ENCODE results near the gene ERCC2.

GRCh38 chr19:45385392-45386221 lies 15.2 kb upstream of the ERCC2 start:
- TF ChIP-seq, protein P1, sequence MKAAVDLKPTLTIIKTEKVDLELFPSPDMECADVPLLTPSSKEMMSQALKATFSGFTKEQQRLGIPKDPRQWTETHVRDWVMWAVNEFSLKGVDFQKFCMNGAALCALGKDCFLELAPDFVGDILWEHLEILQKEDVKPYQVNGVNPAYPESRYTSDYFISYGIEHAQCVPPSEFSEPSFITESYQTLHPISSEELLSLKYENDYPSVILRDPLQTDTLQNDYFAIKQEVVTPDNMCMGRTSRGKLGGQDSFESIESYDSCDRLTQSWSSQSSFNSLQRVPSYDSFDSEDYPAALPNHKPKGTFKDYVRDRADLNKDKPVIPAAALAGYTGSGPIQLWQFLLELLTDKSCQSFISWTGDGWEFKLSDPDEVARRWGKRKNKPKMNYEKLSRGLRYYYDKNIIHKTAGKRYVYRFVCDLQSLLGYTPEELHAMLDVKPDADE (IDR thresholded peaks at IDR 0.05) = no peak
- TF ChIP-seq CTCF (conservative IDR thresholded peaks at IDR 0.05; ENCODE audit: low read depth in 2 of 2) (peak; percentile 38 to 80; a peak in 3 of 4 replicates), EZH2 (IDR thresholded peaks at IDR 0.05; ENCODE audit: low read depth, unreplicated experiment) (no peak), ZNF331 (CRISPR knock-in tag; IDR thresholded peaks at IDR 0.05; ENCODE audit: low read depth) (no peak), POLR2AphosphoS5 (IDR thresholded peaks at IDR 0.05; ENCODE audit: low read depth) (no peak), EZH2phosphoT487 (IDR thresholded peaks at IDR 0.05; ENCODE audit: unreplicated experiment) (no peak), JUNB (IDR thresholded peaks at IDR 0.05; ENCODE audit: unreplicated experiment) (no peak), ZNF114 (CRISPR knock-in tag; IDR thresholded peaks at IDR 0.05) (no peak), CREB1 (CRISPR knock-in tag; IDR thresholded peaks at IDR 0.05; ENCODE audit: low read depth) (peak; percentile 16; the same call in 1 of the 2 replicates)
- TF ChIP-seq, protein P2, sequence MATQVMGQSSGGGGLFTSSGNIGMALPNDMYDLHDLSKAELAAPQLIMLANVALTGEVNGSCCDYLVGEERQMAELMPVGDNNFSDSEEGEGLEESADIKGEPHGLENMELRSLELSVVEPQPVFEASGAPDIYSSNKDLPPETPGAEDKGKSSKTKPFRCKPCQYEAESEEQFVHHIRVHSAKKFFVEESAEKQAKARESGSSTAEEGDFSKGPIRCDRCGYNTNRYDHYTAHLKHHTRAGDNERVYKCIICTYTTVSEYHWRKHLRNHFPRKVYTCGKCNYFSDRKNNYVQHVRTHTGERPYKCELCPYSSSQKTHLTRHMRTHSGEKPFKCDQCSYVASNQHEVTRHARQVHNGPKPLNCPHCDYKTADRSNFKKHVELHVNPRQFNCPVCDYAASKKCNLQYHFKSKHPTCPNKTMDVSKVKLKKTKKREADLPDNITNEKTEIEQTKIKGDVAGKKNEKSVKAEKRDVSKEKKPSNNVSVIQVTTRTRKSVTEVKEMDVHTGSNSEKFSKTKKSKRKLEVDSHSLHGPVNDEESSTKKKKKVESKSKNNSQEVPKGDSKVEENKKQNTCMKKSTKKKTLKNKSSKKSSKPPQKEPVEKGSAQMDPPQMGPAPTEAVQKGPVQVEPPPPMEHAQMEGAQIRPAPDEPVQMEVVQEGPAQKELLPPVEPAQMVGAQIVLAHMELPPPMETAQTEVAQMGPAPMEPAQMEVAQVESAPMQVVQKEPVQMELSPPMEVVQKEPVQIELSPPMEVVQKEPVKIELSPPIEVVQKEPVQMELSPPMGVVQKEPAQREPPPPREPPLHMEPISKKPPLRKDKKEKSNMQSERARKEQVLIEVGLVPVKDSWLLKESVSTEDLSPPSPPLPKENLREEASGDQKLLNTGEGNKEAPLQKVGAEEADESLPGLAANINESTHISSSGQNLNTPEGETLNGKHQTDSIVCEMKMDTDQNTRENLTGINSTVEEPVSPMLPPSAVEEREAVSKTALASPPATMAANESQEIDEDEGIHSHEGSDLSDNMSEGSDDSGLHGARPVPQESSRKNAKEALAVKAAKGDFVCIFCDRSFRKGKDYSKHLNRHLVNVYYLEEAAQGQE (IDR thresholded peaks at IDR 0.05; ENCODE audit: unreplicated experiment) = no peak

Data from GM23338 (cell line).